HG02571 (cell line): Measurements from ENCODE around the gene TMEM150C.
"Not testable (repeated sequence)": the region's sequence is repeated elsewhere in the genome, so short reads cannot be mapped to it uniquely, and the experiment has no call there.

Experiments
- ATAC-seq: cut with Tn5 transposase; IDR thresholded peaks from one replicate; pipeline ENCODE4 v1.9.1; 2021; ENCODE audit warnings: mild to moderate bottlenecking, moderate library complexity; ENCODE audit not compliant: unreplicated experiment

The TMEM150C gene

GRCh38 chr4:82569727-82570126 is 7.9 kb upstream of the TMEM150C start:
- no peak for ATAC-seq

GRCh38 chr4:82569076-82569475 is 7.3 kb upstream of the TMEM150C start:
- no peak for ATAC-seq

- ATAC-seq: no peak
These were observed 5.7 kb upstream of the TMEM150C start for GRCh38 chr4:82567444-82567843.

GRCh38 chr4:82562564-82562854 is 721 bp upstream of the TMEM150C start:
- ATAC-seq: no peak

GRCh38 chr4:82560853-82561785 is 669 bp downstream of the TMEM150C start:
- no peak for ATAC-seq

GRCh38 chr4:82559735-82560120 is 2.1 kb downstream of the TMEM150C start:
- no peak for ATAC-seq

- ATAC-seq: not testable (repeated sequence)
These were observed 2.6 kb downstream of the TMEM150C start for GRCh38 chr4:82559090-82559734.

GRCh38 chr4:82555276-82555675 is 6.5 kb downstream of the TMEM150C start:
- no peak for ATAC-seq

- ATAC-seq: no peak
These were observed 8.8 kb downstream of the TMEM150C start for GRCh38 chr4:82553020-82553419.

GRCh38 chr4:82551734-82552133 is 10.1 kb downstream of the TMEM150C start:
- no peak for ATAC-seq

GRCh38 chr4:82547850-82548249 is 13.9 kb downstream of the TMEM150C start:
- not testable (repeated sequence) for ATAC-seq

GRCh38 chr4:82543131-82543530 is 18.7 kb downstream of the TMEM150C start:
- ATAC-seq: no peak

GRCh38 chr4:82542642-82543041 is 19.1 kb downstream of the TMEM150C start:
- ATAC-seq: no peak

- ATAC-seq: no peak
These were observed 32.5 kb downstream of the TMEM150C start for GRCh38 chr4:82529322-82529721.

- ATAC-seq: no peak
These were observed 32.9 kb downstream of the TMEM150C start for GRCh38 chr4:82528868-82529267.

GRCh38 chr4:82528074-82528473 is 33.7 kb downstream of the TMEM150C start:
- ATAC-seq: no peak

- no peak for ATAC-seq
These were observed 36.4 kb downstream of the TMEM150C start for GRCh38 chr4:82525307-82525911.

GRCh38 chr4:82524570-82525152 is 37.1 kb downstream of the TMEM150C start:
- ATAC-seq: no peak

GRCh38 chr4:82523179-82523578 is 38.6 kb downstream of the TMEM150C start:
- ATAC-seq: no peak

- no peak for ATAC-seq
These were observed 39.3 kb downstream of the TMEM150C start for GRCh38 chr4:82522472-82522871.

- no peak for ATAC-seq
These were observed 40.5 kb downstream of the TMEM150C start for GRCh38 chr4:82521283-82521682.

GRCh38 chr4:82519776-82520175 is 42.0 kb downstream of the TMEM150C start:
- ATAC-seq: no peak
